Activated CD4-positive, alpha-beta T cell treated with anti-CD3 and anti-CD28 coated beads for 36 hours (primary cell): ENCODE results near the gene MFGE8. TPM values are rescaled to one million over a fixed set of nuclear protein-coding genes. Genes with fewer than 3 reads are reported as not detected.

Experiments
- ATAC-seq: fragments of 200-7000 bp; cut with Tn5 transposase; one replicate; pipeline ENCODE4 v1.10.0; 2021; ENCODE audit warnings: mild to moderate bottlenecking, moderate library complexity
- CTCF ChIA-PET: fragments of 350-600 bp; sonication (Branson Sonifier 250); formaldehyde crosslinking; loops from one replicate; lab custom pipeline; 2021; ENCODE audit warnings: antibody characterized with exemption; lab: Charles Lee
- POLR2A ChIA-PET: fragments of 350-600 bp; sonication (Branson Sonifier 250); formaldehyde crosslinking; loops from one replicate; lab custom pipeline; 2021; ENCODE audit warnings: antibody characterized with exemption, inconsistent platforms; lab: Charles Lee
- DNase-seq: peaks from one replicate; pipeline ENCODE4 v3.0.0-alpha.2; 2020
- H3K27ac Mint-ChIP-seq: one replicate; pipeline ENCODE4 v1.8.0; 2021; ENCODE audit warnings: mixed read lengths
- H3K27me3 Mint-ChIP-seq: one replicate; pipeline ENCODE4 v1.8.0; 2021; ENCODE audit warnings: mixed read lengths
- H3K36me3 Mint-ChIP-seq: one replicate; pipeline ENCODE4 v1.8.0; 2021; ENCODE audit warnings: low read depth, mixed read lengths
- H3K4me1 Mint-ChIP-seq: one replicate; pipeline ENCODE4 v1.8.0; 2021; ENCODE audit warnings: mixed read lengths
- H3K4me3 Mint-ChIP-seq: one replicate; pipeline ENCODE4 v1.8.0; 2021; ENCODE audit warnings: mild to moderate bottlenecking, moderate library complexity, mixed read lengths
- H3K9me3 Mint-ChIP-seq: one replicate; pipeline ENCODE4 v1.8.0; 2021; ENCODE audit warnings: low read depth, mixed read lengths
- intact Hi-C, 2 experiments: fragments of 100-400 bp; cut with DNase I in 1 of 2; cut with micrococcal nuclease in 1 of 2; formaldehyde crosslinking; loops; one replicate each; pipeline versions ENCODE4 v1.14.2 to v1.15.1; 2022 to 2024; cut with DNase I, micrococcal nuclease
- total RNA-seq, 2 experiments: library from RNA; stranded (reverse); gene quantifications; one replicate each; pipeline ENCODE4 v1.2.3, GENCODE V29; 2021

The MFGE8 gene
- 10 to 100 TPM; 17.0 to 18.6 TPM for total RNA-seq

- peaks cover 16% of the 10 kb centered on the region for H3K4me1 Mint-ChIP-seq
- H3K27ac Mint-ChIP-seq: peak within 1 kb of the TSS; percentile 82
- ChIA-PET POLR2A (interaction anchor here (0.6 kb wide), 1 partner anchor 86 kb away, joined by 3 read pairs; no protein-coding TSS in a partner anchor), CTCF (interaction anchor here (0.7 to 1.2 kb wide), 2 partner anchors 13 to 58 kb away, joined by 3 to 4 read pairs; no protein-coding TSS in a partner anchor)
- H3K36me3 Mint-ChIP-seq: no peaks in the 10 kb centered on the region
- ATAC-seq: peak; percentile 95
- no peaks in the 10 kb centered on the region for H3K9me3 Mint-ChIP-seq
- intact Hi-C loops: loop anchor here (1.0 to 10.0 kb wide), 6 partner anchors 9 to 662 kb away; partner anchors contain the start of genes HAPLN3 (in 2 of the 2), ABHD2 (in 1 of the 2), FANCI (in 1 of the 2) and TICRR (in 1 of the 2)
- peak; percentile 83 for DNase-seq
- peak within 1 kb of the TSS; percentile 79 for H3K4me3 Mint-ChIP-seq
- H3K27me3 Mint-ChIP-seq: no peaks in the 10 kb centered on the region
Measured at GRCh38 chr15:88913017-88913849, at the start of gene MFGE8. TSS of gene MFGE8 (minus strand) at chr15:88913379. CDS start at chr15:88913319, 60 bp downstream.

- no peak overlapping the region for H3K27ac Mint-ChIP-seq
- DNase-seq (no peak), ATAC-seq (no peak)
- intact Hi-C loops: no loop called here
- H3K27me3 Mint-ChIP-seq: no peaks in the 10 kb centered on the region
- no peaks in the 10 kb centered on the region for H3K4me1 Mint-ChIP-seq
- POLR2A ChIA-PET: no interaction called here
- no peak overlapping the region for H3K4me3 Mint-ChIP-seq
- H3K36me3 Mint-ChIP-seq: no peaks in the 10 kb centered on the region
- CTCF ChIA-PET: interaction anchor here (0.7 kb wide), 1 partner anchor 440 kb away, joined by 3 read pairs; no protein-coding TSS in a partner anchor
- peaks cover 1% of the 10 kb centered on the region for H3K9me3 Mint-ChIP-seq
Measured at GRCh38 chr15:88959445-88959844, 46.3 kb upstream of the MFGE8 start.

GRCh38 chr15:88956906-88957305, 43.7 kb upstream of the MFGE8 start:
- no peak for ATAC-seq
- ChIA-PET CTCF (no interaction called here), POLR2A (no interaction called here)
- DNase-seq: no peak
- intact Hi-C loops: no loop called here
- no peaks in the 10 kb centered on the region for H3K27me3 Mint-ChIP-seq
- H3K4me3 Mint-ChIP-seq: no peak overlapping the region
- H3K36me3 Mint-ChIP-seq: no peaks in the 10 kb centered on the region
- no peaks in the 10 kb centered on the region for H3K9me3 Mint-ChIP-seq
- H3K4me1 Mint-ChIP-seq: no peaks in the 10 kb centered on the region
- no peak overlapping the region for H3K27ac Mint-ChIP-seq

GRCh38 chr15:88956263-88956662, 43.1 kb upstream of the MFGE8 start:
- Mint-ChIP-seq H3K4me1 (no peaks in the 10 kb centered on the region), H3K36me3 (no peaks in the 10 kb centered on the region), H3K4me3 (no peak overlapping the region), H3K27me3 (no peaks in the 10 kb centered on the region), H3K27ac (no peak overlapping the region), H3K9me3 (peaks cover 2% of the 10 kb centered on the region)
- no peak for ATAC-seq
- CTCF ChIA-PET: no interaction called here
- no peak for DNase-seq
- POLR2A ChIA-PET: interaction anchor here (0.6 kb wide), 1 partner anchor 15 kb away, joined by 7 read pairs; no protein-coding TSS in a partner anchor
- intact Hi-C loops: no loop called here

- intact Hi-C loops: no loop called here
- ChIA-PET CTCF (interaction anchor here (1.2 kb wide), 1 partner anchor 18 kb away, joined by 6 read pairs; no protein-coding TSS in a partner anchor), POLR2A (no interaction called here)
- no peak overlapping the region for H3K27ac Mint-ChIP-seq
- no peak overlapping the region for H3K4me3 Mint-ChIP-seq
- H3K9me3 Mint-ChIP-seq: peaks cover 2% of the 10 kb centered on the region
- ATAC-seq: no peak
- H3K36me3 Mint-ChIP-seq: no peaks in the 10 kb centered on the region
- H3K27me3 Mint-ChIP-seq: no peaks in the 10 kb centered on the region
- no peaks in the 10 kb centered on the region for H3K4me1 Mint-ChIP-seq
- no peak for DNase-seq
Measured at GRCh38 chr15:88954431-88955277, 41.5 kb upstream of the MFGE8 start.

GRCh38 chr15:88950600-88951160, 37.5 kb upstream of the MFGE8 start:
- Mint-ChIP-seq H3K9me3 (peaks cover 2% of the 10 kb centered on the region), H3K27me3 (no peaks in the 10 kb centered on the region), H3K27ac (no peak overlapping the region), H3K36me3 (no peaks in the 10 kb centered on the region), H3K4me1 (no peaks in the 10 kb centered on the region), H3K4me3 (no peak overlapping the region)
- ATAC-seq: no peak
- ChIA-PET POLR2A (no interaction called here), CTCF (interaction anchor here (0.8 kb wide), 1 partner anchor 53 kb away, joined by 5 read pairs; no protein-coding TSS in a partner anchor)
- intact Hi-C loops: no loop called here
- DNase-seq: no peak

GRCh38 chr15:88949734-88950400, 36.7 kb upstream of the MFGE8 start:
- Mint-ChIP-seq H3K27me3 (no peaks in the 10 kb centered on the region), H3K4me3 (no peak overlapping the region), H3K4me1 (no peaks in the 10 kb centered on the region), H3K27ac (no peak overlapping the region), H3K36me3 (no peaks in the 10 kb centered on the region), H3K9me3 (peaks cover 2% of the 10 kb centered on the region)
- ChIA-PET CTCF (interaction anchor here (0.8 kb wide), 1 partner anchor 52 kb away, joined by 5 read pairs; no protein-coding TSS in a partner anchor), POLR2A (no interaction called here)
- ATAC-seq: no peak
- no peak for DNase-seq
- intact Hi-C loops: loop anchor here in 1 of 2 experiments (2.0 kb wide), 1 partner anchor 27 kb away; no protein-coding TSS in a partner anchor

GRCh38 chr15:88940110-88940675, 27.0 kb upstream of the MFGE8 start:
- Mint-ChIP-seq H3K27me3 (no peaks in the 10 kb centered on the region), H3K4me1 (no peaks in the 10 kb centered on the region), H3K27ac (no peak overlapping the region), H3K4me3 (no peak overlapping the region), H3K9me3 (no peaks in the 10 kb centered on the region), H3K36me3 (no peaks in the 10 kb centered on the region)
- intact Hi-C loops: no loop called here
- CTCF ChIA-PET: interaction anchor here (0.7 to 1.6 kb wide), 3 partner anchors 13 to 35 kb away, joined by 3 to 4 read pairs (median 4); no protein-coding TSS in a partner anchor
- no peak for DNase-seq
- ATAC-seq: no peak
- POLR2A ChIA-PET: no interaction called here

- H3K9me3 Mint-ChIP-seq: peaks cover 3% of the 10 kb centered on the region
- intact Hi-C loops: no loop called here
- no peak for ATAC-seq
- no peaks in the 10 kb centered on the region for H3K27me3 Mint-ChIP-seq
- no peak for DNase-seq
- no peaks in the 10 kb centered on the region for H3K4me1 Mint-ChIP-seq
- ChIA-PET CTCF (interaction anchor here (0.7 to 1.6 kb wide), 3 partner anchors 13 to 35 kb away, joined by 3 to 4 read pairs (median 4); no protein-coding TSS in a partner anchor), POLR2A (no interaction called here)
- no peak overlapping the region for H3K27ac Mint-ChIP-seq
- no peak overlapping the region for H3K4me3 Mint-ChIP-seq
- no peaks in the 10 kb centered on the region for H3K36me3 Mint-ChIP-seq
Measured at GRCh38 chr15:88939486-88939806, 26.3 kb upstream of the MFGE8 start.

- H3K36me3 Mint-ChIP-seq: no peaks in the 10 kb centered on the region
- H3K9me3 Mint-ChIP-seq: peaks cover 3% of the 10 kb centered on the region
Measured at GRCh38 chr15:88938802-88939485, 25.8 kb upstream of the MFGE8 start.

More at GRCh38 chr15:88938802-88939485, 25.8 kb upstream of the MFGE8 start:
- no peaks in the 10 kb centered on the region for H3K4me1 Mint-ChIP-seq
- intact Hi-C loops: no loop called here
- ChIA-PET CTCF (interaction anchor here (0.5 to 1.6 kb wide), 4 partner anchors 14 to 89 kb away, joined by 4 read pairs; no protein-coding TSS in a partner anchor), POLR2A (interaction anchor here (0.6 kb wide), 1 partner anchor 75 kb away, joined by 3 read pairs; no protein-coding TSS in a partner anchor)
- DNase-seq: no peak
- no peak for ATAC-seq
- no peaks in the 10 kb centered on the region for H3K27me3 Mint-ChIP-seq
- H3K4me3 Mint-ChIP-seq: no peak overlapping the region
- H3K27ac Mint-ChIP-seq: no peak overlapping the region
